ENCODE results near the gene PRDM13.
"Not testable (repeated sequence)": the region's sequence is repeated elsewhere in the genome, so short reads cannot be mapped to it uniquely, and the experiment has no call there.

The PRDM13 gene

GRCh38 chr6:99606656-99607415 is at the start of gene PRDM13:
TSS of gene PRDM13 (plus strand) at chr6:99606833. CDS start at chr6:99607035, 202 bp downstream.
- DNase-seq (ENCODE audit: low read depth in 2 of 2) = no peak

- DNase-seq (ENCODE audit: low read depth in 2 of 2) = no peak
Observed at GRCh38 chr6:99559057-99559456, 47.6 kb upstream of the PRDM13 start.

GRCh38 chr6:99560668-99561067 is 46.0 kb upstream of the PRDM13 start:
- DNase-seq (ENCODE audit: low read depth in 2 of 2) = no peak

- DNase-seq (ENCODE audit: low read depth in 2 of 2) = no peak
Observed at GRCh38 chr6:99563056-99563723, 43.4 kb upstream of the PRDM13 start.

DNA sequence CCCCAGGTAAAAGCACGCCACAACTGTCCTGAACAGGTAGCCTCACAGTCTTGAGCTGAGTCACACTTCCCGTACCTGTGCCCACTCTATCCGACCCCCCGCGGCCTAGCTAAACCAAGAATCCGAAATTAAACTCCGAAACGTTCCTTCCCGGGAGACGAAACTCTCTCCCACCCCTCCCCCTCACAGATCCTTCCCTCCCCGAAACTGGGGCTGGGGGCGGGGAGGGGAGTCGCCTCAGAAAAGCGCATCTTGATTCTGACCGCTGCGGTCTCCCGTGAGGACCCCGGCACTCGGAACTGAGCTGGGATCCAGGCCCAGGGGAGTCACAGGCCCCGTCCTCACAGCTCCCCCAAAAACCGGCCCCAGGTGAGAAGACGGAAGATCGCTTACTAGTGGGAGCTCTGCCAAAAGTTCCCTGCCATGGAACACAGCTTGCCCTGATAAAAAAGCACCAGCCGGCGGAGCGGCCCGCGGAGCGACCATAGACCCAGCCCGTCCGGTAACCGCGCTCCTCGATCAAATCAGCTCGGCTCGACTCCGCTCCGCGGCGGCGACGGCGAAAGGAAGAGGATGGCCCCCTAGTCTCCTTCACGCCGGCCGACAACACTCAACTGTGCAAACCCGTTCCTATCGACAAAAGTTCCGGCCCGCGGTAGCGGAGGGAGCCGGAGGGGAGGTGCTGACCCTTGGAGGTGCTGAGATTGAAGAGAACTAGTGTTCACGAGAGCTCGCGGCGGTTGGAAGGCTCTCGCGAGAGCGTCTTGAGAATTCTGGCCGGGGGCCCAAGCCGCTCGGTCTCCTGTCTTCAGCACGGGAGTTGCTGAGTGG is 38.3 kb upstream of the PRDM13 start, which contains the start of gene CCNC:
TSS of gene CCNC (minus strand) at position 558 of the 831 bp plus-strand sequence. CDS start at position 425, 133 bp downstream.
- peak; percentile 85 to 88 for DNase-seq (ENCODE audit: low read depth in 2 of 2)

DNA sequence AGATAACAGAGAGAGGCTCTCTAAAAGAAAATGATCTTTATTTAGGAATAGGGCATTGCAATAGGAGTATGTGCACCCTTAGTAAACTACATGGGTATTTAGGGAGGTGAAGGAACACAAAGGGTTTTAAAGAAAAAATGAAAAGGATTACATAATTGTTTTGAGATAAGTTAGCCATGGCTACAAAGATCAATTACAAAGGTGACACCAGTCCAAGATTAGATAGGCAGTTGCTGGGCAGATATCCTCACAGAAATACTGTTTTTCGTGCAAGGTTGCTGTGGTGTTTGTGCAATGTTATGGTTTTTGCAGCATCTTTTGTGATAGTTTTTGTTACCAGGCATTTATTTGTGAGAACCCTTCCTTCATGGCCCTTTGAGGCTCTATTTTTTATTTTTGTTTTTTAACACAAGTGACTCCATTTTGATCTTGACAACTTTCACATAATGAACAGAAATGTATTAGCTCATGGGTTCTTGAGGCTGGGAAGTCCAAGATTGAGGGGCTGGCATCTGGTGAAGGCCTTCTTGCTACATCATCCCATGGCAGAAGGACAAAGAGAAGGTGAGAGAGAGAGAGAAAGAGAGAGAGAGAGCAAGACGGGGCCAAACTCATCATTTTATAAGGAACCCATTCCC is 32.5 kb upstream of the PRDM13 start:
- DNase-seq (ENCODE audit: low read depth in 2 of 2) = no peak

- no peak for DNase-seq (ENCODE audit: low read depth in 2 of 2)
Observed at GRCh38 chr6:99575544-99576227, 30.9 kb upstream of the PRDM13 start.

- DNase-seq (ENCODE audit: low read depth in 2 of 2) = no peak
Observed at GRCh38 chr6:99579781-99580180, 26.9 kb upstream of the PRDM13 start.

GRCh38 chr6:99587792-99588191 is 18.8 kb upstream of the PRDM13 start:
- DNase-seq (ENCODE audit: low read depth in 2 of 2) = no peak

GRCh38 chr6:99588618-99589289 is 17.9 kb upstream of the PRDM13 start:
- DNase-seq (ENCODE audit: low read depth in 2 of 2) = peak; percentile 59 to 62

- DNase-seq (ENCODE audit: low read depth in 2 of 2) = no peak
Observed at GRCh38 chr6:99589290-99589672, 17.4 kb upstream of the PRDM13 start.

- DNase-seq (ENCODE audit: low read depth in 2 of 2) = no peak
Observed at GRCh38 chr6:99589907-99590493, 16.6 kb upstream of the PRDM13 start.

DNA sequence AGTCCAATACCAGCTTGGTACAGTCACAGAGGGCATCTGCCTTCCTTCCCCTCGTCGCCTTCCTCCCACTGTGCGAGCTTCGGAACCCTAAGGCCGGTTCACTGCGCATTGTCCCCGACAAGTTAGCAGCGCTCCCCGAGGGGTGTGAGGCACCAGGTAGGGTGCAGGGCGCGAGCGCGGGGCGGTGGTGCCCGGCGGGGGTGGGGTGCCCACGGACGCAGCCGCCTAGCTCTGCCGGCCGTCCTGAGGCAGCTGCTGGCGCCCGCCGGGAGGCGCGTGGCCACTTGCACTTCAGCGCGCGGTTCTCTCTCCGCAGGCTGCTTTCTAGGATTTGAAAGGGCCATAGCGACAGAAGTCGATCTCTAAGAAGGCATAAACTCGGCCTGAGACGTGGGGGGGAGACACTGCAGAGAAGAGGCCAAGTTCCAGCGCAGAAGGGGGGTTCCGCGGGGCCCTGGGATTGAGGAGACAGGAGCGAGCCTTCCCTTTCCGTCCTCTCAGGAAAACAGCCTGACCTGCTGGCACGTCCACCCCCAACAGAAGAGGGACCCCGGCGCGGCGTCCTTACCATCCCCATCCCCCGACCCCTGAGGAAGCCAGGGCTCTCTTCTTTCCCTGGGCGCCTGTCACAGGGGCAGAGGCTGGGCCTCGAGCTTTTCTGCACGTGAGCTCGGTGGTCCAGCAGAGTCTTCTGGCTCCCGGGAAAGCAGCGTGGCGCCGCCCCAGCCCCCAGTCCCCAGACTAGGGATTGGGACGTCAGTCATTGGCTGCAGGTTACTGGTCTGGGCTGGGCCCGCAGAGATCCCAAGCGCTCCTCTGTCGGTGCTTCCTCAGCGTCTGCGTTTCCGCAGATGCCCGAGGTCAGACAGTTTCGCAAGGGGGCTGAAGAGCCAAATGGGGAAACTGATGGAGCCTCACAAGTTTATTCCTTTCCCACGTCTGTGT is 15.6 kb upstream of the PRDM13 start:
- no peak for DNase-seq (ENCODE audit: low read depth in 2 of 2)

GRCh38 chr6:99591673-99592364 is 14.8 kb upstream of the PRDM13 start:
- DNase-seq (ENCODE audit: low read depth in 2 of 2) = no peak

DNA sequence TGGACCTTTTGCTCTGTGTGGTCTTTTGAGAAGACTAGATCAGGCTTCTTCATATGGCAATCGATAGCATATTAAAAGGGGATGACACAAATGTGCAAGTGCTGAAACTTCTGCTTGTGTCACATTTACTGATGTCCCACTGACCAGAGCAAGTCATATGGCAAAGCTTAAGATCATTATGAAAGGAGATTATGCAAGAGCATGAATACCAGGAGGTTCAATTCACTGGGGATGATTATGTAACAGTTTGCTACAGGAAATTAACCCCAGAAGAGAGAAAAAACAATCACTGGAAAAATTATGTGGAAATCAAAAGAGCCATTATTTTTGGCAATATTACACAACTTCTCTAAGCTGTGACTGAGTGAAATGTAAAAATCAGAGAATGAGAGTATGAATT is 13.7 kb upstream of the PRDM13 start:
- DNase-seq (ENCODE audit: low read depth in 2 of 2) = no peak

DNA sequence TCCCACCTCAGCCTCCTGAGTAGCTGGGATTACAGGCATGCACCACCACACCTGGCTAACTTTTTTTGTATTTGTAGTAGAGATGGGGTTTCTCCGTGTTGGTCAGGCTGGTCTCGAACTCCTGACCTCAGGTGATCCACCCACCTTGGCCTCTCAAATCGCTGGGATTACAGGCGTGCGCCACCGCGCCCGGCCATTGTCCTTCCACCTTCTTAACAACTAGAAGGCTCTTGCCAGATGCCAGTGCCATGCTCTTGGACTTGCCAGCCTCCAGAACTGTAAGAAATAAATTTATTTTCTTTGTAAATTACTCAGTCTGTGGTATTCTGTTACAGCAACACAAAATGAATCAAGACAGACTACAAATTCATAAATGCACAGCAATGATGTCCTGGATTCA is 11.9 kb upstream of the PRDM13 start:
- not testable (repeated sequence) for DNase-seq (ENCODE audit: low read depth in 2 of 2)

DNA sequence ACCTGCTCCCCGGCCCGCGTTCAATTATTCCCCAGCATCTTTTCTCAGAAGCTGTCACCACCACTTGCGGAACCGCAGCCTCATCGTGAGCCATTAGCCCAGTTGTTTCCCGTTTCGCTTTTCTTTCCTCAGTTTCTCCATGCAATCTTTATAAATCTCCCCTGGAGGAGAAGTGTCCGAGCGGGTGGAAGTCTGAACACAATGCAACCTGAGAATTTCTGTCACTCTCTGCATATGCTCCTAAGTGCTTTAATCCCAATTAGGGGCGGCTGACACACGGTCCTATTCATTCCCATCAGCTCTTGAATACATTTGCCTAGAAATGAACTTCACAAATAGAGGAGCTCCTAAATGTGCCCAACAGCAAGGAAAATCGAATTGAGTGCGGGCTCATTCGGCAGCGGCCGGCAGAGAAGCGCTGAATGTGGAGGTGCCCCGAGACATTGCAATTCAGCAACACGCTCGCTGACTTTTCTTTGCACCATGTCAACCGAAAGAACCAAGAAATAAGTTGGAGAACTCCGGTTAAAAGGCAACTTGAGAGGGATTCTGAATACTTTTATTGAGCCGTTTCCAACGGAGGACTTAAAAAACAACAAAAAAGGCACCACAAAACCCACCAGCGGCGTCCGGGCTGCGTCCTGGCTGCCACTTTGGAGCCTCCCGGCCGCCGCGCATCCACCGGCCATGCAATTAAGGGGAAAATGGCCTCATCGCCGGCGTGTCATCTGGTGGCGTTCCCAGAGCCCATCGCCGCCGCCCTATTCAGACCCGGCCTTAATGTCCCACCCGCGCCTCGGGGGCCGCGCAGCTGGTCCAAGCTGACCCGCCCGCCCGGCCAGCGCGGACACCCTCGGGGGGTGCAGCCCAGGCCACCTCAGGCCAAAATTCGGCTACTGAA is 3.9 kb upstream of the PRDM13 start:
- no peak for DNase-seq (ENCODE audit: low read depth in 2 of 2)

All from stimulated activated CD4-positive, alpha-beta T cell treated with anti-CD3 and anti-CD28 coated beads, Interleukin-4, amount 100 ng/mL, for 48 hours (primary cell).